Measurements from ENCODE around the gene FUT6.

The FUT6 gene

DNA sequence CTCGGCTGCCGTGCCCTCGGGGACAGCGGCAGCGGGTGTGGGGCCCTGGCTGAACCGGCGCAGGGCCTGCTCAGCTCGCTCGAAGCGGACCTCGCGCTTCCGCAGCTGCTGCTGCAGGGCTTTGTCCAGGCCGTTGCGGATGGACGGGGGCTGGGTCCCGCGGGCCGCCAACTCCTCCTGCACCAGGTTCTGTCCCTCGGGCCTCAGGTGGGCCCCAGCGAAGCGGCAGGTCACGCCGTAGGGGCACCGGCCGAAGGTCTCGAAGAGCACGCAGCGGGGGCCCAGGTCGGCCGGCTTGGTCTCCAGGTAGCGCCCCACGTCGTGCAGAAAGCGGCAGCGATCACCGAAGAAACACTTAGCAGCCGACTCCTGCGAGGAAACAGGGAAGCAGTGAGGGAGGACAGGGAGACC lies 50.1 kb downstream of the FUT6 start:
- Histone ChIP-seq H3K9me3 (no peaks in the 10 kb centered on the region), H3K27ac (no peak overlapping the region), H3K36me3 (peaks cover 55 to 58% (median 57%) of the 10 kb centered on the region in 3 donors), H3K27me3 (no peaks in the 10 kb centered on the region), H3K4me1 (peaks cover 0 to 8% (median 7%) of the 10 kb centered on the region in 4 donors), H3K4me3 (no peak overlapping the region)
- intact Hi-C loops (cut with DNase I; ENCODE audit: low total_unique reads), result no loop called here
- TF ChIP-seq, protein P1, sequence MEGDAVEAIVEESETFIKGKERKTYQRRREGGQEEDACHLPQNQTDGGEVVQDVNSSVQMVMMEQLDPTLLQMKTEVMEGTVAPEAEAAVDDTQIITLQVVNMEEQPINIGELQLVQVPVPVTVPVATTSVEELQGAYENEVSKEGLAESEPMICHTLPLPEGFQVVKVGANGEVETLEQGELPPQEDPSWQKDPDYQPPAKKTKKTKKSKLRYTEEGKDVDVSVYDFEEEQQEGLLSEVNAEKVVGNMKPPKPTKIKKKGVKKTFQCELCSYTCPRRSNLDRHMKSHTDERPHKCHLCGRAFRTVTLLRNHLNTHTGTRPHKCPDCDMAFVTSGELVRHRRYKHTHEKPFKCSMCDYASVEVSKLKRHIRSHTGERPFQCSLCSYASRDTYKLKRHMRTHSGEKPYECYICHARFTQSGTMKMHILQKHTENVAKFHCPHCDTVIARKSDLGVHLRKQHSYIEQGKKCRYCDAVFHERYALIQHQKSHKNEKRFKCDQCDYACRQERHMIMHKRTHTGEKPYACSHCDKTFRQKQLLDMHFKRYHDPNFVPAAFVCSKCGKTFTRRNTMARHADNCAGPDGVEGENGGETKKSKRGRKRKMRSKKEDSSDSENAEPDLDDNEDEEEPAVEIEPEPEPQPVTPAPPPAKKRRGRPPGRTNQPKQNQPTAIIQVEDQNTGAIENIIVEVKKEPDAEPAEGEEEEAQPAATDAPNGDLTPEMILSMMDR (IDR thresholded peaks at IDR 0.05), result no peak
- DNase-seq, result no peak

DNA sequence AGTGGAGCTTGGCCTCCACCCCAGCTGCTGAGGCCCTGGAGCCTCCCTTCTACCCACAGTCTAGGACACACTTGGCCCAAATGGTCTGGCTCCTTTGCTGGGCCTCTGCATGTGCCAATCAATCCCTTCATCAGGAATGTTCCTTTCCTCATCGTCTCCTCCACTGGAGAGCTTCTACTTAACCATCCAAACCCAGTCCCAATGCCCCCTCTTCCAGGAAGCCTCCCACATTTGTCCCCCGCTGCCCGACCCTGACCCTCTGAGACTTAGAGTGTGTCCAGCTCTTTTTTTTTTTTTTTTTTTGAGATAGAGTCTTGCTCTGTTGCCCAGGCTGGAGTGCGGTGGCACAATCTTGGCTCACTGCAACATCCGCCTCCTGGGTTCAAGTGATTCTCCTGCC lies 51.1 kb downstream of the FUT6 start:
- Histone ChIP-seq H3K4me3 (no peak overlapping the region), H3K27me3 (no peaks in the 10 kb centered on the region), H3K4me1 (peaks cover 0 to 8% (median 7%) of the 10 kb centered on the region in 4 donors), H3K27ac (no peak overlapping the region), H3K9me3 (no peaks in the 10 kb centered on the region), H3K36me3 (peaks cover 55 to 65% (median 59%) of the 10 kb centered on the region in 3 donors)
- intact Hi-C loops (cut with DNase I; ENCODE audit: low total_unique reads), result no loop called here
- no peak for DNase-seq
- TF ChIP-seq, protein P1 (IDR thresholded peaks at IDR 0.05), result no peak

DNA sequence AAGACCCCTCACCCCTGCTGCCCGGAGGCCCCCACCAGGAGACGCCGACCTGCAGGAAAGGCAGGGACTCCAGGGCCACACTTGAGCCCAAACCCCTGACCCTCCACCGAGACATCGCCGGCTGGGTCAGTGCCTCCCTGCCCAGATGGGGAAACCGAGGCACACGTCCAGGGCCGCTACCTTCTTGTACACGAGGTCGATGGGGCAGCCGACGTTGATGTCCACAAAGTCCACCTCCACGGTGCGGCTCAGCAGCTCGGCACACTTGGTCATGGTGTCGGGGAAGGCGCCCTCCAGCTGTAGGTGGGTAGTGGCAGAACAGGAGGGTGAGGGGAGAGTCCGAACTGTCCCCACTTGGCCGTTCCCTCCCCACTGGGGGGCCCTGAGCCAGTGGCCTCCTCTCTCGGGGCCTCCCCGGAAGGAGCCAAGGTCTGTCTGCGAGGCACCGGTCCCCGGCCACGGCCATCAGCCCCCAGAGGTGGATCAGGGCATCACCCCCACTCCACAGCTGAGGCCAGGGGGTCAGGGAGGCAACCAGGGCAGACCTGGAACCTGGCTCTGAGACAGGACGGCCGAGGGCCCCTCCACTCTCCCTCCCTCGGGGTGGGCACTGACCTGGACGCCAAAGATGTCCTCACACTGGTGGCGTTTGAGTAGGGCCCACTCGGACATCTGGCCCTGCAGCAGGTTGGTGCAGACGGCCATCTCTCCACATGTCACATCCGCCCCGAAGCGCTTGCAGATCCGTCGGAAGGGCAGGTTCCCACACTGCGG lies 51.9 kb downstream of the FUT6 start:
- TF ChIP-seq, protein P1 (IDR thresholded peaks at IDR 0.05), result no peak
- no peak for DNase-seq
- no peak overlapping the region for H3K4me3 ChIP-seq
- intact Hi-C loops (cut with DNase I; ENCODE audit: low total_unique reads), result no loop called here
- H3K27me3 ChIP-seq, result no peaks in the 10 kb centered on the region
- H3K4me1 ChIP-seq, result peaks cover 0 to 8% (median 7%) of the 10 kb centered on the region in 4 donors
- H3K27ac ChIP-seq, result no peak overlapping the region
- H3K36me3 ChIP-seq, result peaks cover 55 to 65% (median 59%) of the 10 kb centered on the region in 3 donors
- no peaks in the 10 kb centered on the region for H3K9me3 ChIP-seq

DNA sequence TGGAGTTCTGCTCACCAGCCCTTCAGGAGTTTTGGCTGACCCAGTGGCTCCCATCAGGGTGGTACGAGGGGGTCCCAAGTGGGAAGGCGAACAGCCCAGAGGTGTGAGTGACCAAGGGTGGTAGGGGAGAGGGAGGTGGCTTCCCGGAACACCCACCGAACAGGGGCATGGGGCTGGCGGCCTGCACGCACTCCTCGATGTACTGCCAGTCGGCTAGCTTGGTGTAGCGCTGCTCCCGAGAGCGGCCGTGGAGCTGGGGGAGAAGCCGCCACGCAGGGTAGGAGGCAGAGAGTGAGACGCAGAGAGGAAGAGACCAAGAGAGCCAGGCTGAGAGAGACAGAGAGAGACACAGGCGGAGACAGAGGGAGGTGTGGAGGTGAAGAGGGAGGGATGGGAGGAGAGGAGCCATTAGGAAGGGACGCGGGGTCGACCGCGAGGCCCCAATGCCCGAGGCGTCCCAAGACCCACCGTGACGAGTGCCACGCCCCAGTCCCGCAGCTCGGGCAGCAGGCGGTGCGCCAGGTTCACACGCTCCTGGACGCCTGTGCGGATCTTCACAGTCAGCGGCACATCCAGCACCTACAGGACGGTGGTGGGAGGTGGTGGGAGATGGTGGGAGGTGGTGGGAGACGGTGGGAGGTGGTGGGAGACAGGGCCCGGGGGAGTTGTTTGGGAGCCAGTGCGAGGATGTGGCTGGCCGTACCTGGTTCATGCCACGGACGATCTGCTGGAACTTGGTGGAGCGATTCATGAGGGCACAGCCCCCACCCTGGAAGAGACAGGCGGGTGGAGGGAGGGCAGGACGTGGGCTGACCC lies 52.7 kb downstream of the FUT6 start:
- Histone ChIP-seq H3K4me1 (peaks cover 0 to 8% (median 7%) of the 10 kb centered on the region in 4 donors), H3K27me3 (no peaks in the 10 kb centered on the region), H3K27ac (no peak overlapping the region), H3K9me3 (no peaks in the 10 kb centered on the region), H3K4me3 (no peak overlapping the region), H3K36me3 (peaks cover 55 to 65% (median 59%) of the 10 kb centered on the region in 3 donors)
- no peak for DNase-seq
- intact Hi-C loops (cut with DNase I; ENCODE audit: low total_unique reads), result no loop called here
- TF ChIP-seq, protein P1 (IDR thresholded peaks at IDR 0.05), result no peak

DNA sequence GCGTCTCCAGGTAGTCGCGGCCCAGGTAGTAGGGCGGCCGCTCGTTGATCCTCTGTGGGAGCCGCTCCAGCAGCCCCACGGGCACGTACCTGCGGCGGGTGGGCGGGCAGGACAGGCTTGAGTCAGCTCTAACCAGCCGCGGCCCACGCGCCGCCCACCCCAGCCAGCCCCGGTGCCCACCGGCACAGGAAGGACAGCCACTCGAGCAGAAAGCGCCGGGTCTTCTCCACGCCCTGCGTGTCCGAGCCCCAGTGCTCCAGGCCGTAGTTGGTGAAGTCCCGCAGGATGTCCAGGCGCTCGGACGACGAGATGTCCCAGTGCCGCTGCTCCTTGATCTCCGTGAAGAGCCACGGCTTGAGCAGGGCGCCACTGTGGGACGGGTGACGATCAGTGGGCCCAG lies 54.1 kb downstream of the FUT6 start:
- TF ChIP-seq, protein P1 (IDR thresholded peaks at IDR 0.05), result no peak
- Histone ChIP-seq H3K27me3 (no peaks in the 10 kb centered on the region), H3K4me3 (no peak overlapping the region), H3K27ac (no peak overlapping the region), H3K36me3 (peaks cover 55 to 65% (median 59%) of the 10 kb centered on the region in 3 donors), H3K4me1 (peaks cover 0 to 8% (median 7%) of the 10 kb centered on the region in 4 donors), H3K9me3 (no peaks in the 10 kb centered on the region)
- intact Hi-C loops (cut with DNase I; ENCODE audit: low total_unique reads), result no loop called here
- no peak for DNase-seq
